Heart left ventricle (tissue), 16 donors: ENCODE measurements around the gene MFNG. TPM values are rescaled to one million over a fixed set of nuclear protein-coding genes. Genes with fewer than 3 reads are reported as not detected.

Experiments
- ATAC-seq, 4 donors: fragments of 200-7000 bp; cut with Tn5 transposase; one replicate each; pipeline ENCODE4 v1.9.1; 2020 to 2022; ENCODE audit warnings: moderate library complexity in 4 of 4, mild to moderate bottlenecking in 3 of 4, moderate number of reproducible peaks in 1 of 4
- DNase-seq, 5 donors: peaks; one replicate each; pipeline ENCODE4 v3.0.0-alpha.2; 2020
- H3K27ac ChIP-seq, 12 donors: fragments of 200-600 bp; sonication (generic) in 4 of 12; one replicate each; pipeline versions ENCODE4 v1.5.0 to v1.8.0; 2016 to 2022; ENCODE audit warnings: mild to moderate bottlenecking in 2 of 12
- H3K27me3 ChIP-seq, 9 donors: fragments of 200-600 bp; sonication (generic) in 2 of 9; one replicate each; pipeline versions ENCODE4 v1.5.1 to v1.8.0; 2016 to 2022; ENCODE audit warnings: mild to moderate bottlenecking in 3 of 9
- H3K36me3 ChIP-seq, 9 donors: fragments of 200-600 bp; sonication (generic) in 2 of 9; one replicate each; pipeline versions ENCODE4 v1.5.0 to v1.8.0; 2018 to 2022; ENCODE audit warnings: mild to moderate bottlenecking in 2 of 9
- H3K4me1 ChIP-seq, 12 donors: fragments of 200-600 bp; sonication (generic) in 4 of 12; one replicate each; pipeline versions ENCODE4 v1.5.0 to v1.8.0; 2016 to 2022; ENCODE audit warnings: mild to moderate bottlenecking in 3 of 12
- H3K4me3 ChIP-seq, 12 donors: fragments of 200-600 bp; sonication (generic) in 4 of 12; one replicate each; pipeline versions ENCODE4 v1.5.0 to v1.8.0; 2017 to 2022; ENCODE audit warnings: mild to moderate bottlenecking in 9 of 12, moderate library complexity in 4 of 12
- H3K9me3 ChIP-seq, 12 donors: fragments of 200-600 bp; sonication (generic) in 4 of 12; one replicate each; pipeline versions ENCODE4 v1.5.0 to v1.8.0; 2016 to 2022; ENCODE audit warnings: mild to moderate bottlenecking in 1 of 12
- POLR2A ChIP-seq, 2 donors: fragments of 450-650 bp; IDR thresholded peaks; one replicate each; pipeline ENCODE4 v1.6.1; 2017; ENCODE audit warnings: antibody characterized with exemption in 2 of 2, mild to moderate bottlenecking in 2 of 2, moderate library complexity in 2 of 2
- WGBS, 4 donors: extraction: QIAGEN DNeasy Blood & Tissue Kit in 2 of 4; methylation state at CpG; one replicate each; pipeline versions ENCODE4 v1.1.5 to v1.1.7; 2013 to 2018; 5-methylcytosine and 5-hydroxymethylcytosine counted together
- intact Hi-C, 10 donors: fragments of 100-400 bp; cut with DNase I; formaldehyde crosslinking; loops; one replicate each; pipeline versions ENCODE4 v1.11.1 to v1.14.2; 2022
- polyA plus RNA-seq, 2 donors: library from polyadenylated mRNA; stranded (reverse); fragments of 200-250 nt; gene quantifications; one replicate each; pipeline ENCODE4 v1.2.3, GENCODE V29; 2013
- total RNA-seq, 9 donors: library from RNA; depleted of rRNA in 2 of 9; stranded (reverse); fragments of >200 nt in 2 of 9; fragmentation: NEBNext Ultra II Directional in 3 of 9; extraction: Animal tissue kit (Norgen Biotek cat#: 25700) in 3 of 9; gene quantifications; one replicate each; pipeline versions ENCODE4 v1.1.0 to v1.2.4, GENCODE V29; 2016 to 2023
- TF ChIP-seq, protein P1 (sequence below), 12 donors: fragments of 200-600 bp; sonication (generic) in 4 of 12; IDR thresholded peaks; one replicate each; pipeline versions ENCODE4 v1.5.0 to v1.8.0; 2018 to 2022; ENCODE audit warnings: antibody characterized with exemption in 12 of 12, mild to moderate bottlenecking in 5 of 12
- donor health status: ischemic (EF 13 %, LVEDD 7.1; RV severe dilation, severe dysfunction).
- donor health status: healthy with polysubstance abuse.
- donor health status: DM: no; HTN: yes; CAD: no.
- donor health status: DM: no; HTN: no; CAD: no.
- donor health status: ischemic (EF 25% LVEDD 6.9; RV normal size, moderate dysfunction).
- donor health status: ischemic (EF 25% LVEDD 5.7; RV mildly dilated, moderate dysfunction).
- donor health status: healthy.
- donor health status: DM: yes; HTN: yes; CAD: no.
- donor health status: ischemic (EF 35%, LVEDD 5.7; RV mildly dilated, moderate dysfunction).
- donor health status: nonischemic (EF 11% LVEDD 7.7; RV severe dilation, severe dysfunction).
- donor health status: DM: yes; HTN: yes; CAD: no.
- donor health status: PGD.
- donor health status: ischemic (EF 29% LVEDD 5.4; RV normal size, mild dysfunction).
- donor health status: nonischemic (EF 23%, LVEDD 6.1; RV moderate dilation, normal function).

Gene MFNG
- total and polyA plus RNA-seq, 11 donors, result 5.8 to 25.6 (median 9.6) TPM

DNA sequence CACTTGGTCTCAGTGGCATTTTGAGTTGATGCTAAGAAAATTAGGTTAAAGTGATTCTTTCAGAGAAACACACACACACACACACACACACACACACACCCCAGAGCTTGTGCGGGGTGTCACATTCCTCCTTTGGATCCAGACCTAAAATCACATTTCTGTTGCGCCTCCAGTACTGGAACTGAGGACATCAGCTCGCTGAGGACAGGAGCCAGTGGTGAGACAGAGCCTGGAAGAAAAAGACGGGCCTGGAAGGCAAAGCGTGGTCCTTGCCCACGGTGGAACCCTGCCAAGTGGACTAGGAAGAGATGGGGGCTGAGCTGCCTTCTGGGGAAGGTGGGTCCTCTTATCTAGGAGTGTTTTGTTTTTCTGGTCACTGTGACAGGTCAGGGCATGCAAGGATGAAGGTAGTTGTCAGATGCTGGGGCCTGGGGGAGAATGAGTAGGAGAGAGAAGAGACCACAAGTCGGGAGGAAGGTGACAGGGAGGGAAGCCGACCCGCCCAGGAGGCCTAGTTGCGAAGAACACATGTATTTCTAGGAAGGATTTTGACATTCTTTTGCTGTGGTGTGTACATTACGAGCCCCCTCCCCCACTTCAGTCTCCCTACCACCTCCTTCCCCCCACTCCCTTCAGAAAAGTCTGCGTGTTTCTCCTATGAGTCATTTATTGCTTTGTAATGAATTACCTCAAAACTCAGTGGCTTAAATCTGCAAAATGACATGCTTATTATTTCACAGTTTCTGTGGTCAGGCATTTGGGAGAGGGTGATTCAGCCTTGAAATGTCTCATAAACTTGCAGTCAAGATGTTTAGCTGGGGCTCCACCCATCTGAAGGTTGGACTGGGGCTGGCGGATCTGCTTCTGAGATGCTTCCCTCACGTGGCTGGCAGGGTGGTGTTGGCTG, 54.1 kb downstream of the MFNG start:
- no peak for DNase-seq
- 72 to 78% (median 76%) methylated on average over 14 of the region's 14 CpGs for WGBS, 4 donors
- Histone ChIP-seq H3K27ac (no peak overlapping the region), H3K36me3 (no peaks in the 10 kb centered on the region), H3K27me3 (peaks cover 25 to 77% (median 46%) of the 10 kb centered on the region in 9 donors), H3K4me1 (peaks cover 0 to 17% (median 1%) of the 10 kb centered on the region in 12 donors), H3K4me3 (no peak overlapping the region), H3K9me3 (peaks cover 0 to 6% (median 0%) of the 10 kb centered on the region in 12 donors)
- TF ChIP-seq POLR2A (IDR thresholded peaks at IDR 0.05), result no peak
- TF ChIP-seq, protein P1, sequence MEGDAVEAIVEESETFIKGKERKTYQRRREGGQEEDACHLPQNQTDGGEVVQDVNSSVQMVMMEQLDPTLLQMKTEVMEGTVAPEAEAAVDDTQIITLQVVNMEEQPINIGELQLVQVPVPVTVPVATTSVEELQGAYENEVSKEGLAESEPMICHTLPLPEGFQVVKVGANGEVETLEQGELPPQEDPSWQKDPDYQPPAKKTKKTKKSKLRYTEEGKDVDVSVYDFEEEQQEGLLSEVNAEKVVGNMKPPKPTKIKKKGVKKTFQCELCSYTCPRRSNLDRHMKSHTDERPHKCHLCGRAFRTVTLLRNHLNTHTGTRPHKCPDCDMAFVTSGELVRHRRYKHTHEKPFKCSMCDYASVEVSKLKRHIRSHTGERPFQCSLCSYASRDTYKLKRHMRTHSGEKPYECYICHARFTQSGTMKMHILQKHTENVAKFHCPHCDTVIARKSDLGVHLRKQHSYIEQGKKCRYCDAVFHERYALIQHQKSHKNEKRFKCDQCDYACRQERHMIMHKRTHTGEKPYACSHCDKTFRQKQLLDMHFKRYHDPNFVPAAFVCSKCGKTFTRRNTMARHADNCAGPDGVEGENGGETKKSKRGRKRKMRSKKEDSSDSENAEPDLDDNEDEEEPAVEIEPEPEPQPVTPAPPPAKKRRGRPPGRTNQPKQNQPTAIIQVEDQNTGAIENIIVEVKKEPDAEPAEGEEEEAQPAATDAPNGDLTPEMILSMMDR (IDR thresholded peaks at IDR 0.05), result no peak
- intact Hi-C loops, result no loop called here
- no peak for ATAC-seq

- Histone ChIP-seq H3K27ac (no peak overlapping the region), H3K27me3 (peaks cover 29 to 83% (median 53%) of the 10 kb centered on the region in 9 donors), H3K9me3 (peaks cover 0 to 6% (median 0%) of the 10 kb centered on the region in 12 donors), H3K4me1 (peaks cover 0 to 24% (median 4%) of the 10 kb centered on the region in 12 donors), H3K36me3 (no peaks in the 10 kb centered on the region), H3K4me3 (no peak overlapping the region)
- peak in 1 of 5 donors; percentile 0 for DNase-seq
- ATAC-seq, result no peak
- no peak for TF ChIP-seq POLR2A (IDR thresholded peaks at IDR 0.05)
- TF ChIP-seq, protein P1 (IDR thresholded peaks at IDR 0.05), result no peak
- WGBS, 4 donors, result 71 to 86% (median 77%) methylated on average over 9 of the region's 9 CpGs
- intact Hi-C loops, result no loop called here
Measured at GRCh38 chr22:37431366-37431765, 54.8 kb downstream of the MFNG start.

DNA sequence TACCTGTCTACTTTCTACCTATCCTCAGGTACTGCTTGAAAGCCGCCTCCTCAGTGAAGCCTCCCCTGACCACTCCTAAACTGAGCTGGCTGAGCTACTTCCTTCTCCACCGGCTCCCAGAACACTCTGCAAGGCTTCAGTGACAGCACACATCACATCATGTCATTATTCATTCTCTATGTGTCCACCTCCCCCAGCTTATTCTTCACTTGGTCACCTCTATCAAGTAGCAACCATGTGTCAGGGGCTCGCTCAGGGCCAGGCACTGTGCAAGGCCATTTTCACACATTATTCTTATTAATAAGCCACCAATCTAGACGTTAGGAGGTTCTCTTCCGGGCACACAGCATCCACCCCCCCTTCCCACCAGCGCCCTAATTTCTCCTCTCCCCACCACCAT, 55.2 kb downstream of the MFNG start:
- no peak overlapping the region for H3K4me3 ChIP-seq
- 72 to 77% (median 73%) methylated on average over 6 of the region's 6 CpGs for WGBS, 4 donors
- H3K36me3 ChIP-seq, result no peaks in the 10 kb centered on the region
- TF ChIP-seq POLR2A (IDR thresholded peaks at IDR 0.05), result no peak
- ATAC-seq (no peak), DNase-seq (no peak)
- H3K4me1 ChIP-seq, result peaks cover 0 to 29% (median 4%) of the 10 kb centered on the region in 12 donors
- H3K27ac ChIP-seq, result no peak overlapping the region
- H3K9me3 ChIP-seq, result peaks cover 0 to 6% (median 0%) of the 10 kb centered on the region in 12 donors
- intact Hi-C loops, result no loop called here
- H3K27me3 ChIP-seq, result peaks cover 29 to 86% (median 55%) of the 10 kb centered on the region in 9 donors

DNA sequence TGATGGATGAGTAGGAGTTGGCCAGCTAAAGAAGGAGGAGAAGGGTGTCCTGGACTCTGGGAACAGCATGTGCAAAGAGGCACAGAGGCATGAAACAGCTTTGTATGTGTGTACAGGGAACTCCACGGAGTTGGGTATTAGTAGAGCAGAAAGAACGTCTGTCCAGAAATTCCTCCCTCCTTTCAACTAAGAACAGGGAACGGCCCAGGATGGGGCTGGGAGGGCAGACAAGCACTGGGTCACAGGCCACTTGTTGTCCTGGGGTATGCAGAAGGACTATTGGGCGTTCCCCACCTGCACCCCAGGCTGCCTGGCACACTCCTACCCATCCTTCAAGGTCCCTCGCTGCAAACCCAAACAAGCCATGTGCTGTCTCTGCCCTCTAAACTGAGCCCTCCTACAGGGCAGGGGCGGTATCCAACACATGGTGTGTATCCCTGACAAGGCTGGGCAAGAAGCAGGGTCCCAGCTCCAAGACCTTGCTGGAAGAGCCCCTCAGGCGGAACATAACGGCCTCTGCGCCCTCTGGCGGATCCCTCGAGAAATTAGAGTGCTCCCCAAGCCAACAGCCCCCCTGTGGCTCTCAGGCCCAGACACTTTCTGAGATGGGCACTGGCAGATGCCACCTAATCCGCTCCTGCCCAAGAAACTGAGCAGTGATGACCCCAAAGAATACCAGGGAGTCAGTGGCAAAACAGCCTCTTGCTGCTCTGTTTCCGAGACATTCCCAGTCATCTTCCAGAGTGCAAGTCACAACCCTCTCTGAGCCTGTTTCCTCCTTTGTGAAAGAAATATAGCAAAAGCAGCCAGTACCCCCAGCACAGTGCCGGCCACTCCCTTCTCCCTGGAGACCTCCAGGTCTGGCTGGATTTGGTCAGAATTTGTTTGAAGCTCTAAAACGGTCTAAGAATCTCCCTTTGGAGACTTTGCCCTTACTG, 57.3 kb downstream of the MFNG start:
- peak in 2 of 4 donors; percentile 5 to 35 for ATAC-seq
- Histone ChIP-seq H3K9me3 (peaks cover 0 to 6% (median 0%) of the 10 kb centered on the region in 12 donors), H3K4me1 (peaks cover 0 to 28% (median 4%) of the 10 kb centered on the region in 12 donors), H3K4me3 (no peak overlapping the region), H3K27ac (no peak overlapping the region), H3K27me3 (peaks cover 33 to 97% (median 60%) of the 10 kb centered on the region in 9 donors), H3K36me3 (no peaks in the 10 kb centered on the region)
- intact Hi-C loops, result loop anchor here (1.0 to 10.0 kb wide), 5 partner anchors 104 to 114 kb away; no protein-coding TSS in a partner anchor
- no peak for TF ChIP-seq POLR2A (IDR thresholded peaks at IDR 0.05)
- TF ChIP-seq, protein P1 (IDR thresholded peaks at IDR 0.05), result peak; percentile 40 to 65 (median 50)
- 23 to 33% (median 28%) methylated on average over 15 of the region's 15 CpGs for WGBS, 4 donors
- DNase-seq, result peak in 1 of 5 donors; percentile 66
